Measurements from ENCODE around the gene USP6NL.

USP6NL gene

GRCh38 chr10:11612021-11613001 lies 861 bp upstream of the USP6NL start:
- Histone ChIP-seq H3F3A (ENCODE audit: low read depth) (no peaks in the 10 kb centered on the region), H3K79me2 (ENCODE audit: insufficient read depth, low read length) (peaks cover 38% of the 10 kb centered on the region), H3K9me2 (replicated peaks; ENCODE audit: low read depth, low read length) (no peaks in the 10 kb centered on the region), H2AFZ (ENCODE audit: low read length) (peak overlapping the region; percentile 96), H3K4me2 (ENCODE audit: low read depth, low read length, poor library complexity, severe bottlenecking) (peak overlapping the region; percentile 88), H3K4me3 (ENCODE audit: low read length, poor library complexity, severe bottlenecking) (peak overlapping the region; percentile 99), H3K27me3 (ENCODE audit: insufficient read depth, low read length, poor library complexity, severe bottlenecking) (no peaks in the 10 kb centered on the region), H3K9ac (ENCODE audit: low read depth, low read length, poor library complexity, severe bottlenecking) (peak overlapping the region; percentile 88), H4K20me1 (ENCODE audit: insufficient read depth, low read length, poor library complexity, severe bottlenecking) (peaks cover 23% of the 10 kb centered on the region), H3K9me3 (ENCODE audit: insufficient read depth, low read depth, low read length) (0 out of 2 replicates have a peak, but pooled peaks cover under 1% of the 10 kb centered on the region), H3K4me1 (ENCODE audit: insufficient read depth, low read length, poor library complexity, severe bottlenecking) (peaks cover 40% of the 10 kb centered on the region), H3K36me3 (ENCODE audit: insufficient read depth, low read length) (no peaks in the 10 kb centered on the region)
- TF ChIP-seq CTCF (conservative IDR thresholded peaks at IDR 0.05; ENCODE audit: low read length): no peak
- TF ChIP-seq EZH2phosphoT487 (IDR thresholded peaks at IDR 0.05; ENCODE audit: borderline replicate concordance): no peak

DNA sequence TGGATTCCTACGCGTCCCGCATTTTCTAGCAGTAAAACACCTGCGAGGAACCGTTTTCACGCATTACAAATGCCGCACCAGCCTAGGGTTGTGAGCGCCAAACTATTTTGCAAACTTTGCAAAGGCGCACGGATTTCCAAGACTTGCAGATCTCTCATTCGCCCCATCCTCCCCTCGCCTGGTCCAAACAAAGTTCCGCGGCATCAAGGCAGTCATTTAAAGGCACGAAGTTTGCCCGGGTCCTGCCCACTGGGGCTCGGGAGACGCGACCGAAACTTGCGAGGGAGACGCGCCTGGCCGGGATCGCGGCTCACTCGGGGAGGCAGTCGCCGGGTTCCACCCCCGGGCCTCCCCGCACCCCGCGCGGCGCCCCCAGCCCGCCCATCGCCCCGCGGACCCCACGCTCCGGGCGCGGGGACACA lies 613 bp downstream of the USP6NL start:
- peak overlapping the region; percentile 99 for H3K4me3 ChIP-seq (ENCODE audit: low read length, poor library complexity, severe bottlenecking)
- H3K4me1 ChIP-seq (ENCODE audit: insufficient read depth, low read length, poor library complexity, severe bottlenecking): peaks cover 46% of the 10 kb centered on the region
- H3K9me3 ChIP-seq (ENCODE audit: insufficient read depth, low read depth, low read length): no peaks in the 10 kb centered on the region
- H3K79me2 ChIP-seq (ENCODE audit: insufficient read depth, low read length): peaks cover 51% of the 10 kb centered on the region
- H3F3A ChIP-seq (ENCODE audit: low read depth): peaks cover 3% of the 10 kb centered on the region; the same call in 1 of the 2 replicates
- peak overlapping the region; percentile 88 for H3K9ac ChIP-seq (ENCODE audit: low read depth, low read length, poor library complexity, severe bottlenecking)
- peak overlapping the region; percentile 89 for H3K4me2 ChIP-seq (ENCODE audit: low read depth, low read length, poor library complexity, severe bottlenecking)
- no peaks in the 10 kb centered on the region for H3K9me2 ChIP-seq (replicated peaks; ENCODE audit: low read depth, low read length)
- H2AFZ ChIP-seq (ENCODE audit: low read length): peak overlapping the region; percentile 84
- H3K36me3 ChIP-seq (ENCODE audit: insufficient read depth, low read length): no peaks in the 10 kb centered on the region
- TF ChIP-seq CTCF (conservative IDR thresholded peaks at IDR 0.05; ENCODE audit: low read length) (no peak), EZH2phosphoT487 (IDR thresholded peaks at IDR 0.05; ENCODE audit: borderline replicate concordance) (no peak)
- peaks cover 23% of the 10 kb centered on the region for H4K20me1 ChIP-seq (ENCODE audit: insufficient read depth, low read length, poor library complexity, severe bottlenecking)
- no peaks in the 10 kb centered on the region for H3K27me3 ChIP-seq (ENCODE audit: insufficient read depth, low read length, poor library complexity, severe bottlenecking)

GRCh38 chr10:11610166-11610825 lies 1.2 kb downstream of the USP6NL start:
- no peaks in the 10 kb centered on the region for H3K9me2 ChIP-seq (replicated peaks; ENCODE audit: low read depth, low read length)

More at GRCh38 chr10:11610166-11610825, 1.2 kb downstream of the USP6NL start:
- H3K4me2 ChIP-seq (ENCODE audit: low read depth, low read length, poor library complexity, severe bottlenecking): peak overlapping the region; percentile 89
- H3K27me3 ChIP-seq (ENCODE audit: insufficient read depth, low read length, poor library complexity, severe bottlenecking): no peaks in the 10 kb centered on the region
- H4K20me1 ChIP-seq (ENCODE audit: insufficient read depth, low read length, poor library complexity, severe bottlenecking): peaks cover 23% of the 10 kb centered on the region
- peak overlapping the region; percentile 88 for H3K9ac ChIP-seq (ENCODE audit: low read depth, low read length, poor library complexity, severe bottlenecking)
- H3K79me2 ChIP-seq (ENCODE audit: insufficient read depth, low read length): peaks cover 56% of the 10 kb centered on the region
- H2AFZ ChIP-seq (ENCODE audit: low read length): peak overlapping the region; percentile 84
- H3K4me1 ChIP-seq (ENCODE audit: insufficient read depth, low read length, poor library complexity, severe bottlenecking): peaks cover 46% of the 10 kb centered on the region
- H3F3A ChIP-seq (ENCODE audit: low read depth): peaks cover 3% of the 10 kb centered on the region; the same call in 1 of the 2 replicates
- TF ChIP-seq EZH2phosphoT487 (IDR thresholded peaks at IDR 0.05; ENCODE audit: borderline replicate concordance) (no peak), CTCF (conservative IDR thresholded peaks at IDR 0.05; ENCODE audit: low read length) (no peak)
- H3K36me3 ChIP-seq (ENCODE audit: insufficient read depth, low read length): no peaks in the 10 kb centered on the region
- H3K9me3 ChIP-seq (ENCODE audit: insufficient read depth, low read depth, low read length): peaks cover 4% of the 10 kb centered on the region; the same call in 1 of the 2 replicates
- H3K4me3 ChIP-seq (ENCODE audit: low read length, poor library complexity, severe bottlenecking): peak overlapping the region; percentile 99
